IPS-15b (cell line): ENCODE data around the gene SPEN.

ENCODE experiments used
- H3K27me3 ChIP-seq: one replicate; pipeline ENCODE4 v1.6.1; 2013; ENCODE audit warnings: low read length; ENCODE audit not compliant: control insufficient read depth, insufficient read depth
- H3K36me3 ChIP-seq: one replicate; pipeline ENCODE4 v1.6.1; 2013; ENCODE audit warnings: low read length; ENCODE audit not compliant: control insufficient read depth, insufficient read depth
- H3K4me1 ChIP-seq: one replicate; pipeline ENCODE4 v1.6.1; 2013; ENCODE audit warnings: mild to moderate bottlenecking, low read length; ENCODE audit not compliant: control insufficient read depth, insufficient read depth
- H3K4me3 ChIP-seq: one replicate; pipeline ENCODE4 v1.5.1; 2013; ENCODE audit warnings: low read depth, low read length
- H3K9ac ChIP-seq: one replicate; pipeline ENCODE4 v1.6.1; 2013; ENCODE audit warnings: low read depth, mild to moderate bottlenecking, low read length
- H3K9me3 ChIP-seq: one replicate; pipeline ENCODE4 v1.6.1; 2013; ENCODE audit warnings: mild to moderate bottlenecking, low read length; ENCODE audit not compliant: control insufficient read depth, insufficient read depth

SPEN gene

DNA sequence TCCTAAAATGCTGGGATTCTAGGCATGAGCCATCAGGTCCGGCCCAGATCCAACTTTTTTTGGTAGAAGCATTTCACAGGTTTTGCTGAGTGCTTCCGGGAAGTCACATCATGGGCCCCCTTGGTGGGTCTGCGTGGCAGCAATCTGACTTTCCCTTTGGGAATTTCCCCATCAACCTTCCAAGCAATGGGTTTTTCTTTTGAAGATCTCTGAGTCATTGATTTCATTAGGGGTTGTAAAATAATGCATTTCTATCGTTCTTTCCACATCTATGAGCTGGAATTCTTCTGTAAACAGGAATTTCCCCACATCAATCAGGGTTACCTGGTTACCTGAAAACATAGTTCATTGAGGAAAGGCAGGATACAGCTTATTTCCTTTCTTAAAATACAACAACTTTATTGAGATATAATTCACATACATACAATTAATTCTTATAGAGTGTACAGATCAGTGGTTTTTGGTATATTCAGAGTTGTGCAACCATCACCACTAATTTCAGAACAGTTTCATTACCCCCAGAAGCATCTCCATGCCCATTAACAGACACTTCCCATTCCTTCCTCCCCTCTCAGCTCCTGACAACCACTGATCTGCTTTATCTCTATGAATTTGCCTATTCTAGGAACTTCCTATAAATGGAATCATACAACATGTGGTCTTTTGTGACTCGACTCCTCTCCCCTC is 138.2 kb downstream of the SPEN start:
- H3K27me3 ChIP-seq: no peaks in the 10 kb centered on the region
- H3K36me3 ChIP-seq: no peaks in the 10 kb centered on the region
- no peak overlapping the region for H3K4me3 ChIP-seq
- no peaks in the 10 kb centered on the region for H3K9me3 ChIP-seq
- no peaks in the 10 kb centered on the region for H3K4me1 ChIP-seq
- H3K9ac ChIP-seq: no peak overlapping the region

DNA sequence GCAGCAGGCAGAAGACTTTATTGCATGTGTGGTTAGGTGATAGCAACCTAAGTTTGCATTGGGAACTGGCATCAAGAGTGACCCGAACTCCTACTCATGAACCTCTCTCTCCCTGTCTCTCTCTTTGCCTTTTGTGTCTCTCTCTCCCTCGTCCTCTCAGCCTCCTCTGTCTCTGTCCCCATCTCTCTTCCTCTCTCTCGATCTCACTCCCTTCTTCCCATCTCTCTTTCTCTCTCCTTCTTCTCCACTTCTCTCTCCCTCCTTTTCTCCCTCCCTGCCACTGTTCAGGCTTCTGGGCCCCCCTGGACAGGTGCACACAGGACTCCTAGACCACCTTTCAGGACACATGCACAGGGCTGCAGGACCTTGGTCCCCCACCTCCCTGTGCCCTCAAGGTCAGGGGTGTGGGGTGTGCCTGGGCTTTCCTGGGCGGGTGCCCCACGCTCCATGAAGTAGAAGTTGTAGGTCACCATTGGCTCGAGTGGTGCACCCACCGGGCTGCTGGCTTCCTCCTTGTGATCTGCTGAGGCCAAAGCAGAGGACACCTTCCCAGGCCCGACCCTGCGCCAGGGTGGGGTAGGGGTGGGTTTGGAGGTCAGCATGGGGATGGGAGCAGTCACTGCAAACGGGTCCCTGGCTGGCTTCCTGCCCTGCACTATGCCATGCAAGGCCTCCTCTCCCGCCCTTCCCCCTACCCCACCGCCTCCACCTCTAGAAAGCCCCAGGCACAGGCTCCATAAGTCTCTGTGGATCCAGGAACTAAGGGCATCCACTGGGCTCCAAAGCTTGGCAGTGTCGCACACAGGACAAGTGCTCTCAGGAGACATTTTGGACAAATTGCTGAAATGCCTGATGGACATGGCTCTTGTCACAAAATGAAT is 141.6 kb downstream of the SPEN start:
- H3K36me3 ChIP-seq: no peaks in the 10 kb centered on the region
- H3K9ac ChIP-seq: no peak overlapping the region
- no peaks in the 10 kb centered on the region for H3K9me3 ChIP-seq
- no peaks in the 10 kb centered on the region for H3K27me3 ChIP-seq
- H3K4me3 ChIP-seq: no peak overlapping the region
- H3K4me1 ChIP-seq: no peaks in the 10 kb centered on the region

DNA sequence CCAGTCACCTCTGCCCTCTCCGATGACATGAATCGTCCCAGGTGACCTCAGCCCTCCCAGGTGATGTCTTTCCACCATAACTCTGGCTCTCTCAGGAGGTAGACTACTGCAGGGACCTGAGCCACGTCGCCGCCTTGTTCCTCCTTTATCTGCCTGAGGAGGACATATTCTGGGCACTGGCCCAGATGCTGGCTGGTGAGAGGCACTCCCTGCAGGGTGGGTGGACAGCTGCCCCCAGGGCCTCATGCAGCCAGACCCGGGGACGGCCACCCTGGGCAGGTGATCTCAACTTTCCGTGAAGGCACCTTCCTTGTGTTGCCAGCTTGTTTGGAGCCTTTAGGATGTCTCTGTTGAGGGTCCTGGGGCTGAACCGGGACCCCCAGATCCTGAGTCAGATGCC is 142.3 kb downstream of the SPEN start:
- H3K27me3 ChIP-seq: no peaks in the 10 kb centered on the region
- H3K9ac ChIP-seq: no peak overlapping the region
- no peaks in the 10 kb centered on the region for H3K9me3 ChIP-seq
- H3K36me3 ChIP-seq: no peaks in the 10 kb centered on the region
- H3K4me3 ChIP-seq: no peak overlapping the region
- no peaks in the 10 kb centered on the region for H3K4me1 ChIP-seq
